Endothelial cell (in vitro differentiated cells): ENCODE measurements around the gene GNAQ. TPM values are rescaled to one million over a fixed set of nuclear protein-coding genes. Genes with fewer than 3 reads are reported as not detected.

Source experiments
- DNase-seq: peaks from one replicate; pipeline ENCODE4 v3.0.0; 2021; ENCODE audit warnings: low spot score
- H3K27ac Mint-ChIP-seq: one replicate; pipeline ENCODE4 v1.8.0; 2021; ENCODE audit warnings: mixed read lengths, inconsistent platforms; ENCODE audit not compliant: unreplicated experiment
- H3K27me3 Mint-ChIP-seq: one replicate; pipeline ENCODE4 v1.8.0; 2021; ENCODE audit warnings: mild to moderate bottlenecking, moderate library complexity, mixed read lengths, inconsistent platforms; ENCODE audit not compliant: unreplicated experiment
- H3K36me3 Mint-ChIP-seq: one replicate; pipeline ENCODE4 v1.8.0; 2021; ENCODE audit warnings: mild to moderate bottlenecking, low read depth, mixed read lengths, inconsistent platforms; ENCODE audit not compliant: unreplicated experiment
- H3K4me1 Mint-ChIP-seq: one replicate; pipeline ENCODE4 v1.8.0; 2021; ENCODE audit warnings: mild to moderate bottlenecking, mixed read lengths, inconsistent platforms; ENCODE audit not compliant: unreplicated experiment
- H3K4me3 Mint-ChIP-seq: one replicate; pipeline ENCODE4 v1.8.0; 2021; ENCODE audit warnings: mild to moderate bottlenecking, mixed read lengths, inconsistent platforms; ENCODE audit not compliant: unreplicated experiment
- H3K9me3 Mint-ChIP-seq: one replicate; pipeline ENCODE4 v1.8.0; 2021; ENCODE audit warnings: mixed read lengths, inconsistent platforms; ENCODE audit not compliant: unreplicated experiment
- total RNA-seq: library from RNA; stranded (reverse); fragmentation: NEBNext Ultra II Directional; extraction: Animal tissue kit (Norgen Biotek cat#: 25700); gene quantifications from one replicate; pipeline ENCODE4 v1.2.1, GENCODE V29; 2021; ENCODE audit not compliant: unreplicated experiment
- TF ChIP-seq, protein P1 (sequence below): fragments of 200-600 bp; sonication (generic); IDR thresholded peaks from one replicate; pipeline ENCODE4 v1.5.0; 2021; ENCODE audit warnings: antibody characterized with exemption; ENCODE audit not compliant: unreplicated experiment

GNAQ gene
- total RNA-seq, 1 donor from 2014 or later: 94.6 TPM

GRCh38 chr9:77989909-77990308, 41.7 kb downstream of the GNAQ start:
- Mint-ChIP-seq H3K4me1 (peaks cover 49% of the 10 kb centered on the region), H3K27ac (no peak overlapping the region), H3K36me3 (peaks cover 12% of the 10 kb centered on the region), H3K4me3 (peak overlapping the region; percentile 49), H3K9me3 (no peaks in the 10 kb centered on the region), H3K27me3 (peaks cover 3% of the 10 kb centered on the region)
- DNase-seq: no peak
- TF ChIP-seq, protein P1, sequence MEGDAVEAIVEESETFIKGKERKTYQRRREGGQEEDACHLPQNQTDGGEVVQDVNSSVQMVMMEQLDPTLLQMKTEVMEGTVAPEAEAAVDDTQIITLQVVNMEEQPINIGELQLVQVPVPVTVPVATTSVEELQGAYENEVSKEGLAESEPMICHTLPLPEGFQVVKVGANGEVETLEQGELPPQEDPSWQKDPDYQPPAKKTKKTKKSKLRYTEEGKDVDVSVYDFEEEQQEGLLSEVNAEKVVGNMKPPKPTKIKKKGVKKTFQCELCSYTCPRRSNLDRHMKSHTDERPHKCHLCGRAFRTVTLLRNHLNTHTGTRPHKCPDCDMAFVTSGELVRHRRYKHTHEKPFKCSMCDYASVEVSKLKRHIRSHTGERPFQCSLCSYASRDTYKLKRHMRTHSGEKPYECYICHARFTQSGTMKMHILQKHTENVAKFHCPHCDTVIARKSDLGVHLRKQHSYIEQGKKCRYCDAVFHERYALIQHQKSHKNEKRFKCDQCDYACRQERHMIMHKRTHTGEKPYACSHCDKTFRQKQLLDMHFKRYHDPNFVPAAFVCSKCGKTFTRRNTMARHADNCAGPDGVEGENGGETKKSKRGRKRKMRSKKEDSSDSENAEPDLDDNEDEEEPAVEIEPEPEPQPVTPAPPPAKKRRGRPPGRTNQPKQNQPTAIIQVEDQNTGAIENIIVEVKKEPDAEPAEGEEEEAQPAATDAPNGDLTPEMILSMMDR: no peak

GRCh38 chr9:77989458-77989857, 42.2 kb downstream of the GNAQ start:
- no peak overlapping the region for H3K4me3 Mint-ChIP-seq
- peaks cover 3% of the 10 kb centered on the region for H3K27me3 Mint-ChIP-seq
- H3K9me3 Mint-ChIP-seq: no peaks in the 10 kb centered on the region
- peaks cover 49% of the 10 kb centered on the region for H3K4me1 Mint-ChIP-seq
- TF ChIP-seq, protein P1: no peak
- DNase-seq: no peak
- peaks cover 12% of the 10 kb centered on the region for H3K36me3 Mint-ChIP-seq
- no peak overlapping the region for H3K27ac Mint-ChIP-seq

GRCh38 chr9:77988630-77989029, 43.0 kb downstream of the GNAQ start:
- H3K36me3 Mint-ChIP-seq: peaks cover 14% of the 10 kb centered on the region
- no peak overlapping the region for H3K4me3 Mint-ChIP-seq
- H3K9me3 Mint-ChIP-seq: no peaks in the 10 kb centered on the region
- TF ChIP-seq, protein P1: no peak
- H3K27me3 Mint-ChIP-seq: peaks cover 3% of the 10 kb centered on the region
- H3K27ac Mint-ChIP-seq: no peak overlapping the region
- peaks cover 52% of the 10 kb centered on the region for H3K4me1 Mint-ChIP-seq
- no peak for DNase-seq

DNA sequence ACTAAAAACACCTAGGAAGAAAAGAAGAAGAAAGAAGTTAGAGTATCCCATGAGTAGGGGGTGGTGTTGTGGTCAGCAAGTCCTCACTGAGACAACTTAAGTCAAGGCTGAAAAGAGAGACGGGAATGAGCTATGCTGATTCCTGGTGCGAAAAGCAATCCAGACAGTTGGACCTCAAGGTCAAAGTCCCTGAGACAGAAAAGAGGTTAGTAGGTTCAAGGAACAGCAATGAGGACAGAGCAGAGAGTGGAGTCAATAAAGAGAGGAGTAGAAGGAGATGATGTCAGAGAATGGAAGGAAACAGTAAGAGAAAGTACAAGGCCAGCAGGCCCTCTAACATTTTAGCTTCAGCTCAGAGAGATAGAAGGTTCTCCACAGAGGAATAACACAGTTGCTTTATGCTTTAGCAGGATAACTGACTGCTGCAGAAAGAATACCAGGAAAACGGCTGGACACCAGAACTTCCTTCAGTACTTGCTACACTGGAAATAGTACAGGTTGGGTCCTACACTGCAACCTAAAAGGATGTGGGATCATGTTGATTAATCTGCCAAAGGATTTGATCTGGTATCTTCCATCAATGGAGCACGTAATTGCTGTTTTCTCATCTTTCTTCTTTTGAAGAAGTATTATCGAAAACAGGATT, 43.6 kb downstream of the GNAQ start:
- peak overlapping the region; percentile 72 for H3K27ac Mint-ChIP-seq
- TF ChIP-seq, protein P1: no peak
- peaks cover 6% of the 10 kb centered on the region for H3K27me3 Mint-ChIP-seq

DNA sequence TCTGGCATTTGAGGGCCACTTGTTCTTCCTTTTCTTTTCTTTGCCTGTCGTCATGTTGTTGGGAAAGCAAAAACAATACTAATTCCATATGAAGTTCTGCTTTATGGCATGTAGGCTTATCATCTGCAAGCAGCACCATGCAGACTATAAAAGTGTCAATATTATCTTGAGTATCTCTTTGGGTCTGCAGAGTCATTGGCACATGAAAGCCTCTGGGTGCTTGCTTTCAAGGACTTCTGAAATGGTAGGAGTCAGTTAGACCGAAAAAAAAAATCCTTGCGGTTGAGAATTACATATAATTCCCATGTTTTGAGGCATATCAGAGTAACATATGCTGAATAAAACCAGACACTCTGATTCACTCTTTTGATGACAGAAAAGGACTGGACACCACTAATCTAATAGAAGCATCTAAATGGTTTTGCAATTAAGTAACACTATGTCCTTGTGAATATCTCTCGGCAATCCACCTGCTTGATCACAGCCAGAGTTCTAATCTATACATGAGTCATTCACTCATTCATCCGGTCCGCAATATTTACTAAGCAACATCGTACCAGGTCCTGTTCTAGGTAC, 44.4 kb downstream of the GNAQ start:
- no peaks in the 10 kb centered on the region for H3K9me3 Mint-ChIP-seq
- TF ChIP-seq, protein P1: no peak
- H3K27ac Mint-ChIP-seq: peak overlapping the region; percentile 72
- peaks cover 6% of the 10 kb centered on the region for H3K27me3 Mint-ChIP-seq
- peaks cover 17% of the 10 kb centered on the region for H3K36me3 Mint-ChIP-seq
- H3K4me3 Mint-ChIP-seq: peak overlapping the region; percentile 7
- DNase-seq: no peak
- H3K4me1 Mint-ChIP-seq: peaks cover 66% of the 10 kb centered on the region

More for the DNA sequence above, 43.6 kb downstream of the GNAQ start:
- no peak for DNase-seq
- Mint-ChIP-seq H3K4me1 (peaks cover 59% of the 10 kb centered on the region), H3K4me3 (peak overlapping the region; percentile 61), H3K36me3 (peaks cover 17% of the 10 kb centered on the region), H3K9me3 (no peaks in the 10 kb centered on the region)
